ENCODE data around the gene SNTG2.
"Not testable (repeated sequence)": the region's sequence is repeated elsewhere in the genome, so short reads cannot be mapped to it uniquely, and the experiment has no call there.

SNTG2 gene

DNA sequence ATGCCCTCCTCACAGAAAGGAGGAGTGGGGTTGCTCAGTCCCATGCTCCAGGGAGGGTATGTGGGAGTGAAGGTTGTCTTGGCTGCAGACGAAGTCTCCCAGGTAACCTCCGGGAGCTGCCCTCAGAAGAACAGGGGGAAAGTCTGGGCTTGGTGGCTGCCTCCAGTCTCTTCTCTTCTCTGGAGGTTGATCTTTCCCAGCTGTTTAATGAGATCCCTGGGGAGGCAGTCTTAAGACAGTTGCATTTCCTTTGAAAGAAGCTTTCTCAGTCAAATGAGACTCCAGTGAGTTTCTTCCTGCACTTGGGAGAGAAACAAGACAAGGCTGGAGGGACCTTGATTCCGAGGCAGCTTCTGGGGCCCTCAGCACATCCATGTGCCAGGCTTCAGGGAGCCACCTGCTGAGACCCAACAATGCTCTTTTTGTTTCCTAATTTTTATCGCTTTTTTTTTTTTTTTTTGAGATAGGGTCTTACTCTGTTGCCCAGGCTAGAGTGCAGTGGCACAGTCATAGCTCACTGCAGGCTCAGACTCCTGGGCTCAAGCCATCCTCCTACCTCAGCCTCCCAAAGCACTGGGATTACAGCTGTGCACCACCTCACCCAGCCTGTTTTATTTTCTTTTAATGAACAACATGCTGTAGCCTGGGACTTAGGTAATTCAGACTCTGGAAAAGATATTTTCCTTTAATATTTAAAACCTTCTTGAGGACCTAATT, 390.9 kb downstream of the SNTG2 start:
- no peak for DNase-seq

DNA sequence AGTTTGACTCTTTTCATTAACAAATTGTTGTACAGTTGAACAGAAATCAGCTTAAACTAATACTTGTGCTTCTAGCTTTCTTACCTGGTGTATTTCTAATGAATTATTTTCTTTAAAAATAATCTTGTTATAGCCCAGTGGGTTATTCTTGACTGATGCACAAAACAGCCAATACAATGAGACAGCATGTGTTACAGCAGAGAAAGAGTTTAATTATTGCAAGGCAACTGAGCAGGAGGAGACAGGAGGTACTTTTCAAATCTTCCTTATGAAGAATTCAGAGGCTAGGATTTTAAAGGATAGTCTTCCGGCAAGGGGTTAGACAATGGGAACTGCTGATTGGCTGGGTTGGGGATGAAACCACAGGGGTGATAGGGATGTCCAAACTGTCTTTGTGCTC, 398.1 kb downstream of the SNTG2 start:
- no peak for DNase-seq

DNA sequence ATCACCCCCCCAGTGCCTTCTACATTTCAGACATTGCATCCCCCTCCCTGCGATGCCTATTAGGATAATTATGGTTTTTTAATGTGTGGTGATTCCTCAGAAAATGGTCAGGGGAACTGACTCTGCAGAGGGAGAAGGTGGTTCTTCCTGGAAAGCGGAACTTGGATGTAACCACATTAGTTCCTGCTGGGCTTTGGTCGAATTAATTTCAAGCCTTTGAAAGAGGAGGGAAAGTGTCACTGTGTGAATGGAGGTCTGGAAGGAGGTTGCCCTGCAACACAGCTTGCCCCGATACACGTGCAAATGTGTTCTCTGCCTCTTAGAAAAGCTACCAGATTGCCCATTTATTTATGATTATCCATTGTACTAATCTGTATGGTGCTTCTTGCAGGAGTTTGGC, 399.5 kb downstream of the SNTG2 start:
- DNase-seq = no peak

DNA sequence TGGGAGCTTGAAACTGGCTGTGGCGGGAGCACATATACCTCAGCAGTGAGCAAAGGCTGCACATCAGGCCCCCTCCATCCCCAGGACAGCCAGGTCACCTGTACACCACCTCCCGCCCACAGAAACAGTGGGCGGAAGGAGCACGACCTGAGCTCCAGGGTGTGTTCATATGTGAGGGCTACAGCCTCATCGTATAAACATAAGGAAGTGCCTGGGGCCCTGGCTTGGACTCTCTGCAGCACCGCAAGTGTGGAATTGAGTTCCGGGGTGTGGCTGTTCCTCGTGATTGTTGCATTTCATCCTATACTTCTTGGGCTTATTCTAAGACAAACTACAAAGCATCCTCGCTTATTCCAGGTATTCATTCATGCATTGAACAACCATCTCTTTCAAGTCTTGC, 402.5 kb downstream of the SNTG2 start:
- DNase-seq = no peak

DNA sequence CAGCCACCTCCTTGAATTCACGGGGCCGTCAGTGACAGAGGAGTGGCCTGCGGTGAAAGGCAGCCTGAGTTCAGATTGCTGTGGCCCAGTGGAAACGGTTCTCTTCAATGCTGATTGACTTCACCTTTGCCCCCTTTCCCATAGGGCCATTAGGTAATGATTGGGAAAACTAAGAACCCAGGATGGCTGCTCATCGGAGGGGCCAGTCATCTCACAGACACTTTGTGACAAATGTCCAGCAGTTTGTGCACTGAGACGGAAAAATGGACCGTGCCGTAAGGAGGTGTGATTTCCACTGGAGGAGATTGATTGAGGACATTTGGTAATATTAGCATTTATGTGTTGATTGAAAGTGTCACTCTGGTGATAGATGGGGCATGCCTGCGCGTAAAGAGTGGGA, 402.9 kb downstream of the SNTG2 start:
- no peak for DNase-seq

DNA sequence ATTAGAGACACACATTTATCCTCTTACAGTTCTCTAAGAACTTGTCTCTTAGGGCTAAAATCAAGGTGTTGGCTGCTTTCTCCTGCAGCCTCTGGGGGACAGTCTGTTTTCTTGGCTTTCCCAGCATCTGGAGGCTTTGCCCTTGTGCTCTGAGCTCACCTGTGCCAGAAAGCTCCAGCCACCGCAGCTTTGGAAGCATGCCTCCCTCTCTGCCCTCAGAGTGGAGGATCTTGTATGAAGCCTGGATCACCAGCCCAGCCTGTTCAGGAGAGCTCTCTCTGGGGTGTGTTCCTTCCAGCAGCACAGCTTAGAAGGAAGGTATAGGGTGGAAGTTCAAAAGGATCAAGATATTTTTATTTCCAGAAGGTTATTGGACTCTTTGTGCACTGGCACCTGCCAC, 409.5 kb downstream of the SNTG2 start:
- no peak for DNase-seq

DNA sequence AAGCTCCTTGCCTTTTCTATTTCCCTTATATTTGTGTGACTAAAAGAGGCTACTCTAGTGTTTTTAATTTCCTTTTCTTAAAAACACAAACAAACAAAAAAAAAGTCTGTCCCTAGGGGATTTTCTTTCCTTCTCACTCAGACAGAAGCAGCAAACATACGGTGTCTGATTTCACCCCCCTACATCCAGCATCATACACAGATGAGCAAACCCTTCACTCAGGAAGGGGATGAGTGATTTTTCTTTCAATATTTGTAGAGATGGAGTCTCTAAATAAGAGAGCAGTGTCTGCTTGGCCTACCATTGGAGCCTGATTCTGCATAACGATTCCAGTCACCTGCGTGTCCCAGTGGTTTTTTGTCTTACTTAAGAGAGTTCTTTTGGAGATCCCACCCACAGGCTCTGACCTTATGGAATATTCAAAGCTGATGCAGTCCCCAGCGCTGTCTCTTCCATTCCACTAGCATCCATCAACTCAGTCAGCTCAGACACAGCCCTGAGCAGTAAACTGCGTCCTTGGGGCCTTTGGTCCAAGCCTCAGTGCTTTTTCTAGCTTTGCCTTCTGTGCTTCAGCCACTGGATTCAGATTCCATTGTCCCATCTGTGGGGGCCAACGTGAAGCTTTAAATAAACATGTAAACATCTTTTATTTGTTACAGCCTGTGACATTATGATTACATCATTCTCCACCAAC, 410.1 kb downstream of the SNTG2 start:
- DNase-seq = no peak

DNA sequence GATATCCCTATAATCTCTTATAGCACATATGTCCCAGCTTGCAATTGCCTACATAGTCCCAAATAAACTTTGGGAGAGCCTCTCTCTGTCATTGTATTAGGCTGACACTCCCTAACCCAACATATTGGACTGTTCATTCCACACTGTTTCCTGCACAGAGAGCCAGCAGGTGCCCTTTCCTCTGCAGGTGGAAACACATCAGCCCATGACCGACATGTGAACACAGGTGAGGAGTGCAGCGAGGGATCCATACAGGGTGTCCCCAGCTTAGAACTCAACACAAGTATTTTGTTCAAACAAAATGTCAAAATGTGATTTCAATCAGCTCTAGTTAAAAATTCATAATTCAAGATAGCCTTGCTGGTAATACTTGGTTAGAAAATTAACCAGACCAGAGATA, 412.7 kb downstream of the SNTG2 start:
- no peak for DNase-seq

DNA sequence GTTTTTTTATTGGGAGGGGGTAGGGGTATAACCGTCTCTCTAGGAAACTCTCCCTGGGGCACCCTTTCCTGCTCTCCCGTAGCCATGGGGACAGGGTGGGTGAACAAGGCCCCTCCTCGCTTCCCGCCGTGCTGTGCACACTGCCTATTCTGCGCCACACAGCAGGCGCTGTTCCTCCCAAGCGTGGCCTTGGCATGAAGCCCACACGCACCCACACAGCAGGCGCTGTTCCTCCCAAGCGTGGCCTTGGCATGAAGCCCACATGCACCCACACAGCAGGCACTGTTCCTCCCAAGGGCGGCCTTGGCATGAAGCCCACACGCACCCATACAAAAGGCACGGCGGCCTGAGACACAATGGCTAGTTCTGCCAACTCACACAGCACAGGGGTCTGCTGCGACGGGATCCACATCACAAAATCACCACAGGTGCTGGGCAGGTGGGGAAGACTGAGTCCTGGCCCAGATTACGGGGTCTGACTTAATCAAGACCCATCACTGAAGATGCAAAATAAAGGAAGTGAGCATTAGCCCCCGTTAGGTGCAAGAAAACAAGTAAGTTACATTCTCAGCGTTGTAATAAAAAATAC, 416.0 kb downstream of the SNTG2 start:
- DNase-seq = peak; percentile 38

DNA sequence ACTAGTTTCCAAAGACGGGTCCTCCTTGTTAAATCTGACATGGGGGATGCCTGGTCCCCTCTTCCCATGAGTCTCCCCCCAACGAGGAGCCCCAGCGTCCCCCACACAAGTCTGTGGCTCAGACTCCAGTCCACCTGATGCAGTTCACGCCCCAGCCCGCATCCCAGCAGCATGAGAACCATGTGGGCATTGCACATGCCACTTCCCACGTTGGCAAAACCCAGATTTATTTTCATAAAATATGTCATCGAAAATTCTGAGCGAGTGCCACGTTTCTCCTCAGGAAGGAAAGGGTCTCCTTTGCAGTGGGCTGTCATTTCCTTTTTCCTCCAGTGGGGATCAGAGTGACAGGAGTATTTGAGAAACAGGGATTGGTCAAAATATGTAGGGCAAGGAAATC, 417.0 kb downstream of the SNTG2 start:
- no peak for DNase-seq

DNA sequence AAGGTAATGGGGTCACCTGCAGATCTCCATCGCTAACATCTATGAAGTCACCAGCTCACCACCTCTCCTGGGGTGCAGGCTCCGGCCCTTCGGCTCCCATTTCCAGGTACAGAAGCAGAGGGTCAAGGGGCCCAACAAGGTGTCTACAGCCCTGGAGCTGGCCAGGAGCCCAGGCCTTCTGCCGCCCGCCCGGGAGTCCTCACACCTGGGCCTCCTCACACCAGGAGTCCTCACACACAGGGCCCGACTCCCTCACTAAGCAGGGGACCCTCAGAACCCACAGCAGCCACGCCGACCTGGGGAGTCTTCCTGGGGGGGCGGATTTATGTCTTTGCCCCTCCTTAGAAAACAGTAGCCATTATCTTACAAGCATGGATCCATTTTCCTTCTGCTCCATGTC, 419.3 kb downstream of the SNTG2 start:
- DNase-seq = no peak

DNA sequence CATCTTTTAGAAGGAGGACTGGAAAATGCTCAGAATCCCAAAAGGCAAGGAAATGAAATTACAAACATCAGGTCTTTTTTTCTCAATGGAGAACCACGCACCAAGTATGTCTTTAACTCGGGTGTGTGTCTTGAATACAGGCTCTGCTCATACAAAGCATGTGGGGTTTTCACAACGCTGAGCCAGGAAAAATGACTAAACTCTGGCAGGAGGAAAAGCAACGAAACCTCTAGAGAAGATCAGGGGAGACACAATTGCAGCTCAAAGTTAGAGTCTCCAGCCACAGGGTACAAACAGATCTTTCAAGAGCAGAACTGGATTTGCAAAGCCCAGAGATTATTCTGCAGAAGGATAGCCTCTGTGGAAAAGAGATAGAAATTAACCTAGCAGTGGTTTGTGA, 419.8 kb downstream of the SNTG2 start:
- DNase-seq = no peak

DNA sequence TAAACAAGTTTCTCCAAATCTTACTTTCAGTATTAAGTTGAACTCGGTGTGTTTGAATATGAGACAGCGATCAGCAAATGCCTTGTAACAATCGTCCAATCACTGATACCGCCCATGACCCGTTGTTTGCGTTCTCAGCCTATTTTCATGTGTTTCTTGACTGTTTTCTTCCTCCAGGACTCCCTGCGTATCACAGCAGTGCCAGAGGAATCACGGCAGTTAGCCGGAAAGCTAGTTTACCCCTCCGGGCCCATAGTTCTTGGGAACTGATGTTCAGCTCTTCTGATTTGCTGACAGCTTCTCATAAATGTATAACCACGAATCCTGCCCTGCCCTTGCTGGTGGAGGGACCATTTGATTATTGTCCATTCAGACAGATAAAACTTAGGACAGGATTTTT, 420.4 kb downstream of the SNTG2 start:
- DNase-seq = no peak

DNA sequence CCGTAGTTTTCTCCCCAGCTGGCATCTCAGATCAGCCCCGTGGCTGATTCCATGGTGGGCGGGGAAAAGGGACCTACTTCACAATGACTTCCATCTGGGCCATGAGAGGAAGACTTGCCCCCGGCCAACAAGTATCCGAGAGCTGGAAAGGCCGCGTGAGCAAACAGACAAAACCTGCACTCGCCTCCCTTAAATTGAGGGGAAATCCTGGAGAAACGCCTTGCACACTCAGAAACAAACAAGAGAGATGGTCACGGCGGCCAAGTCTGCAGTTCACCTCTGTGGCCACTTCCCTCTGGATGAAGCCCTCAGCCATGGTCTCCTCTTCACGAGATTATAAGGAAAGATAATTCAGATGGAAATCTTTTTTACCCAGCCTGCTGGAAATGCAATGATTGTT, 423.2 kb downstream of the SNTG2 start:
- DNase-seq = no peak

DNA sequence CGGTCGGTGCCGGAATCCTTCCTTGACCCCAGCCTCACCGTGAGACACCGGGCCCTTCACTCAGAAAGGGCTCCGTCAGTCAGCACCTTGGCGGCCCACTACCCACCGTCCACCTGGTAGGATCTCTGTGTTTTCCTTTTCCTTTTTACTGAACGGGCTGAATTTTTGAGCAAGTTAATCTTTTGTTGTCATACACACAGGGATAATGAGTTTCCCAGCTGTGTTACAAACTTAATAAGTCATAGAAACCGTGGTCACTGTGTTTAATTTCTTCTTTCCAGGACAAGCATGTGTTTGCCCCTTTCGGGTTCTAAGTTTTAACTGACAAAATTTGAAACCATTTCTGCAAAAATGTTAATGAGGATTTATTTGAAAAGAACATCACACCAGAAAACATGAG, 423.6 kb downstream of the SNTG2 start:
- DNase-seq = no peak

DNA sequence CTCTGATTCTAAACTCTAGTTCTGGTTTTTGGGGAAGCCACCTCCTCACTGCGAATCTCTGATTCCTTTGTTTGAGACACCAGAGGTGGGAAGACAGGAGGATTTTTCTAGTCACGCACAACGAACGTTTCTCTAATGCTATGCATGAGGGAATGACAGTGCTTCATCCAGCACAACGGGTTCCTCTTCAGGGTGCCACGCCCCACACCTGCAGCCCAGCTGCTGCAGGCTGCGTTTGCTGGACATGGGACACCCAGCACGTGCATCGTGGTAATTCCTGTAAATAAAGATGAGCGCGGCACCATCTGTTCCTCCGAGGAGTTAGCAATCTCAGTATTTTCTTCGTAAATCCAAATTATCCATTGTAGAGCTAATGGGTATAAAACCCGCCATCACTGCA, 425.1 kb downstream of the SNTG2 start:
- no peak for DNase-seq

DNA sequence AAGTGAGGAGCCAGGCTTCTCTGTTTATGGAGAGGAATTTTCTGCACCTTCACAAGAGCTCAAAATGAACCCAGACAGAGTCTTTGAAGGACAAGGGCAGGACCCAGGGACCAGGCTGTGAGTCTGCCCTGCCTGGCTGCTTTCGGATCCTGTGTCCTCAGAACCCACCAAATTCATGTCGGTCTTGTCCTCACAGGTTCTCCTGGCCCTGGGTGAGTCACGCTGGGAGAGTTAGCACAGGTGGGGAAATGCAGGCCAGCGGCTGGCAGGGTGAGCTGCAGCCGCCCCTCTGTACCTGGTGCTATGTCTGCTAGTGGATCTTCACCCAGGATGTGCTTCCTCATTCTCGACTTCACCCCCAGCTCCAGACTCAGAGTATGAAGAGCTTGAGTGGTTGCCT, 426.8 kb downstream of the SNTG2 start:
- no peak for DNase-seq

DNA sequence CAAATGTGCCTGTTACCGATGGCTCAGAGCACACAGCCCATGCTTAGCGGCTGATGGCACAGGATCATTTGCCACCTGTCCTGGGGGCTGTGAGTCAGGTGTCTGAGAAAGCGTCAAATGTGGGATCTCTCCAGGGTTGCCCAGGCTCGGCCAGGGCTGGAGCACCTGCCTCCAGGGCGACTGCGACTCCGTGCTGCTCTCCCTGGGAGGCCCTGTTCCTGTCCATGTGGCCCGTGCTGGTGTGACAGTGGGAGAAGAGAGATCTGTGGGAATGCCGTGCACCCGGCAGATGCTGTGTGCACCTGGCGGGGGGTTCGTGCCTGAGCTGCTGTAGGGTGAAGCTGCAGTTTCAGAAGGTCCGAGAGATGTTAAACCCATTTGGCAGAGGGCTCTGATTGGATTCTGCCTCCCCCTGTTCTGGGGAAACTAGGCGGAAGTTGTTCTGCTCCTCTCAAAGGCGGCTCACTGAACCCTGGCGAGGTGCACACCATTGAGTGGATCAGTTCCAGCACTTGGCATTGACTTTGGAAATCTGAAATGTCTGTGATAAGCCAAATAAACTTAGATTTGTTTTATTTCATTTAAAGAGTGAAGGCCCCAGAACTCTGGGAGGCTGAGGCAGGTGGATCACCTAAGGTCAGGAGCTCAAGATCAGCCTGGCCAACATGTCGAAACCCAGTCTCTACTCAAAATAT, 428.0 kb downstream of the SNTG2 start:
- no peak for DNase-seq

DNA sequence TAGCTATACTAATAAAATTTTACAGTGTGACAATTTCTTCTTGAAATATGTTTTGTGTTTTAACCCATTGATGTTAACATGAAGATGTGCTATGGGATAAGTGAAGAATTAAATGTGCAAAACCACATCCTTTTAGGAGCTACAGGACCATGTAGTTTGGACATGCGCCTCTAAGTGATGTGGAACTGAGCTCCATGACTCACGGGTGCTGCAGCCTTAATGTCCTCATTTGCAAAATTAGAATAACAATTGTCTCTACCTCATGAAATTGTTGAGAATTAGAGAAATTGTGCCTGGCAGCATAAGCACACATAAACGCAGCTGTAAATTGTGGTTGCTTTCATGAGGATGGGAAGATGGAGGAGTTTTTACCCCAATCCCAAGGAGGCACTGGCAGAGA, 431.0 kb downstream of the SNTG2 start:
- no peak for DNase-seq

DNA sequence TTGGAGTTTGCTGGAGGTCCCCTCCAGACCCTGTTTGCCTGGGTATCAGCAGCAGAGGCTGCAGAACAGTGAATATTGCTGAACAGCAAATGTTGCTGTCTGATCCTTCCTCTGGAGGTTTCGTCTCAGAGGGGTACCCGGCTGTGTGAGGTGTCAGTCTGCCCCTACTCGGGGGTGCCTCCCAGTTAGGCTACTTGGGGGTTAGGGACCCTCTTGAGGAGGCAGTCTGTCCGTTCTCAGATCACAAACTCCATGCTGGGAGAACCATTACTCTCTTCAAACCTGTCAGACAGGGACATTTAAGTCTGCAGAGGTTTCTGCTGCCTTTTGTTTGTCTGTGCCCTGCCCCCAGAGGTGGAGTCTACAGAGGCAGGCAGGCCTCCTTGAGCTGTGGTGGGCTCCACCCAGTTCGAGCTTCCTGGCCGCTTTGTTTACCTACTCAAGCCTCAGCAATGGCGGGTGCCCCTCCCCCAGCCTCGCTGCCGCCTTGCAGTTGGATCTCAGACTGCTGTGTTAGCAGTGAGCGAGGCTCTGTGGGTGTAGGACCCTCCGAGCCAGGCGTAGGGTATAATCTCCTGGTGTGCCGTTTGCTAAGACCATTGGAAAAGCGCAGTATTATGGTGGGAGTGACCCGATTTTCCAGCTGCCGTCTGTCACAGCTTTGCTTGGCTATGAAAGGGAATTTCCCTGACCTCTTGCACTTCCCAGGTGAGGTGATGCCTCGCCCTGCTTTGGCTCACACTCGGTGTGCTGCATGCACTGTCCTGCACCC, 437.5 kb downstream of the SNTG2 start:
- not testable (repeated sequence) for DNase-seq

DNA sequence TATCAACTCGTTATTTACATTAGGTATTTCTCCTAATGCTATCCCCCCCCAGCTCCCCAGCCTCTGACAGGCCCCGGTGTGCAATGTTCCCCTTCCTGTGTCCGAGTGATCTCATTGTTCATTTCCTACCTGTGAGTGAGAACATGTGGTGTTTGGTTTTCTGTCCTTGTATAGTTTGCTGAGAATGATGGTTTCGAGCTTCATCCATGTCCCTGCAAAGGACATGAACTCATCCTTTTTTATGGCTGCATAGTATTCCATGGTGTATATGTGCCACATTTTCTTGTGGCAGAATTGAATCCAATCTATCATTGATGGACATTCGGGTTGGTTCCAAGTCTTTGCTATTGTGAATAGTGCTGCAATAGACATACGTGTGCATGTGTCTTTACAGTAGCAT, 439.5 kb downstream of the SNTG2 start:
- DNase-seq = not testable (repeated sequence)

DNA sequence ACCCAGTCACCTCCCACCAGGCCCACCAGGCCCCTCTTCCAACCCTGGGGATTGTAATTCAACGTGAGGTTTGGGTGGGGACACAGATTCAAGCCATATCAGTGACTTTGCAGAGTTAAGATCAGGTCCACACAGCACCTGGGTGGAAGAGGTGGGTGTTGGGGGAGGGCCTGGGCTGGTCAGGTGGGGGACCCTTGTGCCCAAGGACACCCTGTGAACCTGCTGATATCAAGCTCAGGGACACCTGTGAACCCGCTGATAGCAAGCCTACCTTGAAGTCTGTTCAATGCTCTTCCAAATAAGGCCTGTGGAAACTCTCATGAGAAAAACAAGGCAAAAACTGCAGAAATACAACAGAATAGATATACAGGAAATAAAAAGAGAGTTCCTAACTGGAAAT, 442.7 kb downstream of the SNTG2 start:
- no peak for DNase-seq
